GM21737 (cell line): ENCODE data around the gene DCK.

Experiments
- ATAC-seq: cut with Tn5 transposase; IDR thresholded peaks from one replicate; pipeline ENCODE4 v1.9.1; 2021; ENCODE audit warnings: mild to moderate bottlenecking, moderate library complexity; ENCODE audit not compliant: unreplicated experiment

The DCK gene

GRCh38 chr4:70993181-70994068 is at the start of gene DCK:
Gene DCK, plus strand, starts transcription at chr4:70993649. Its CDS starts 187 bp downstream, at chr4:70993836.
- peak; percentile 82 for ATAC-seq

- no peak for ATAC-seq
Measured at GRCh38 chr4:70945046-70945445, 48.4 kb upstream of the DCK start.

GRCh38 chr4:70945452-70946055 is 47.9 kb upstream of the DCK start:
- ATAC-seq: no peak

DNA sequence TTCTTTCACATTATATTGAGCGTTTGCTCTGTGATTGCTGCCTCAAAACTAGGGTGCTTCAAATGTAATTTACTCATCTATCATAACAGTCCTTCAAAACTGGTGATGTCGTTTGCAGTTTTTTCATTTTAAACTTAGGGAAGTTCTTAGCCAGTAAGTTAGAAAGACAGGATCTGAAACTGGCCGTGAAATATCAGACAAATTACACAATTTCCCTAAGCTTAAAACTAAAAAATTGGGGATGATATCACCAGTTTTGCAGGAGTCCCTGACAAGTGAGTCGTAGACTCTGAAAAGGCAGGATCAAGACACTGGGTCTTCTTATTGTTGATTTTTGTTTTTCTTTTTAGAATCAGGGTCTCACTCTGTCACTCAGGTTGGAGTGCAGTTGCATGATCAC is 46.5 kb upstream of the DCK start:
- no peak for ATAC-seq

DNA sequence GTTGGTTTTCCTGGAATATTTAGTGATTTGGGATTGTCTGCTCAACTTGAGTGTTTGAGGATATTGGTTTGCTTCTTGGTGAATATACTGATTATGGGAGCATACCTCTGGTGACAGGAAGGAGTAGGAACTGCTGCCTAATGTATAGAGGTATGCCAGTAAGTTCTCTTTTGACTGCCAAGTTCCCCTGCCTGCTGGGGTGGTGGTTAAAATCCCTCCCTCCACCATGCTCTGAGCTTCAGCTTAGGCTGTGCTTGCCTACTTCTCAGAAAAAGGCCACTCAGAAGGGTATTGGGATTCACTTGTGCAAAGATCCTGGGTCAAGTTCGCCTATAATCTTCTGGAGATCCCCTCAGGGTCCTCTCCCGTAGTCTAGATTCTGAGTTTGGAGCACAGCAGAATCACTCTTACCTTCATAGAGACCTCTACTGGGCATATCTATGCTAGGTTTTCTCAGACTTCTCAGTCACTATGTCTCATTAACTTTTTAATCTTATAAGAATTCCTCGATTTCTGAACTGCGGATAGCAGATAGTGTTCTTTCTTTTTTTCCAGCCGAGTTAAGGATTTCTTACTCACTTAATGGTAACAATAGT is 44.7 kb upstream of the DCK start:
- no peak for ATAC-seq

DNA sequence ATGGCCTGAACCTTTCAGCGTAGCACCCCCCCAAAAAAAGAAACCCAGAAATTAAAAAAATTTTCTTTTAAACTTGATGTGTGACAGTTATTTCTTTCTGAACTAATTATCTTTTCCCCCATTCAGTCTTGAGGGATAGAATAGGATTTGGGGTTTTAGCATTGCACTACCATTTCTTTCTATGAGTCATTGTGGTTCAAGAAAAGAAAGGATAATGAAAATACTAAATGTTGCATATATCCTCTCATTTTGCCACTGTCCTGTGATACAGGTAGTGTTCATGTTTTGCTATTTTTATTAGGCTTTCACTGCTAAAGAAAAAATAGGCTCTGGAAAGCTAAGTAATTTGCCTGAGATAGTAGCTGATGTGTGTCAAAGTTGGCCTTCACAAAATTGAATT is 39.4 kb upstream of the DCK start:
- no peak for ATAC-seq

- ATAC-seq: no peak
Measured at GRCh38 chr4:70956549-70957210, 36.8 kb upstream of the DCK start.

- ATAC-seq: no peak
Measured at GRCh38 chr4:70958681-70959080, 34.8 kb upstream of the DCK start.

- ATAC-seq: no peak
Measured at GRCh38 chr4:70969076-70969475, 24.4 kb upstream of the DCK start.

GRCh38 chr4:70976252-70976651 is 17.2 kb upstream of the DCK start:
- ATAC-seq: no peak

DNA sequence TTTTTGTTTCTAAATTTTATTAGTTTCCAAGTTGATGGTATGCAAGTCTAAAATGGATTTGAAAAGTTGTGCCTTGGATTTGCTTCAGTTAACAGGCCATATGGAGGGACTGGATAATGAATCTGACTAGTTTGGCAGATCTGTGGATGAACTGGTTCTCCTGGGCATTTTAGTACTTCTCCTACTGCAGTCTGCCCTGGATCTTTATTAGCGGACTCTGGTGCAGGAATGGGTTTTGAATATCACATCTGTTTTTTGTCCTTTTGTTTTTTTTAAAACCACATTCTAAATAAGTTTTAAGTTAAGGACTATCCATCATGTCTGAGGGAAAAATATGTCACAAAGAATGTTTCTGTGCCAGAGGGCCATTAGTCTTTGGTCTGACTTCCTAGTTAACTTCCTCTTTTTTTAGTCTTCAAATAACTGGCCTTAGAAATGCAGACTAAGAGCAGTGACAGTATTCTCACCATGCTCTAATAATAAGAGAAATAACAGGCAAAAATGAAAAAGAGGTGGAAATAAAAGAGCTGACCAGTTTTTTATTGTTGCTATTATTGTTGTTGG is 13.9 kb upstream of the DCK start:
- no peak for ATAC-seq

DNA sequence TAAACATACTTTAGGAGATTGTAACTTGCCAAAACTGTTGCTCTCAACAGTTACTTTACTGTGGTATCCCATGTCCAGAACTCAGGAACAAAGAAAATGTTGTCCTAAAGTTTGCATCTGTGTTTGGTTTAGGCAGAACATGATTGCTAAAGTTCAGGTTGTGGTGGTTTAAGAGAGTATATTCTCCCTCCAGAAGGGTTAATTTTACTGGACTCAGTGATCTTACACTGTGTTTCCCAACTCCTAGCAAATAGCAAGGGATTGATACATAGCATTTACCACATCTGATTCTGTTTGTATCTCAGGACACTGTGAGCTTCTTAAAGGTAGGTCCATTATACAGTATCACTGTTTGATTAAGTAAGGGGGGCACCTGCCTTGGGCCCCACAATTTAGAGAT is 13.3 kb upstream of the DCK start:
- no peak for ATAC-seq

DNA sequence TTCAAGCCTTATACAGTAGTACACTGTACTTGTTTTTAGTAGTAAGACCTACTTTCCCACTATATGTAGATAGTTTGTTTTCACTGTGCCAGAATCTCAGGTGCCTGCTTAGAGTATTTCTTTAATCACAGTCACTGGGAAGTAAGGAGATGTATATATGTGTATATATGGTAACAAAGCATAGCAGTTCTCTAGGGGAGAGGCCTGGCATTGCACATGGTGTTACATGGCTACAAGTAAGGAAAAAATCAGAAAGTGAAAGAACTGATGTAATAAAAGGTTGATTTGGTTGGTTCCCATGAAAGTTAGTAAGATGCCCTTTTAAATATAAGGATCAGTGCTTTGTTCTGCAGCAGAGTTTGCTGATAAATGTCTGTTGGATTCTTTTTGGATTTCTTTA is 9.3 kb upstream of the DCK start:
- no peak for ATAC-seq

GRCh38 chr4:70984589-70984988 is 8.9 kb upstream of the DCK start:
- ATAC-seq: no peak

GRCh38 chr4:70991596-70991995 is 1.9 kb upstream of the DCK start:
- no peak for ATAC-seq

DNA sequence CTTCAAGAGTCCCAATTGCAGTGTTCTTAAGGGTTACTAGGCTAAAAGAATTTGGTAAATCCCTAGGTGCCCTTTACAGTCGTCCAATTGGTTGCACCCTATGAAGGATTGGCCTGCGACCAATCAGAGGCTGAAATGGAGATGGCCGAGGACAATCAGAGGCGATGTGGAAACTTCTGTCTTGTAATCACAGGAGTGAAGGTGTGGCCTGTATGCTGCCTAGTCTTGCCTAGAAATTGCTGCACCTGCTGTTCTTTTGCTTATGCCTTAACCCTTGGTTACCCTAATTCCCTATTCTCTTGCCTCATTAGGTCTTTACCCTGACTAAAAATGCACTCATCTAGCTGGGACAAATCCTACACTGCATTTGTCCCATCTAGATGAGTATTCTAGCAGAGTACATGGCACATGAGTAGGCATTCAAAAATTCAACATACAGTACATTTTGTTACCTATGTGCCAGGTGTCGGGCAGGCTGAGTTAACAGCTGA is 1.0 kb upstream of the DCK start:
- ATAC-seq: no peak

DNA sequence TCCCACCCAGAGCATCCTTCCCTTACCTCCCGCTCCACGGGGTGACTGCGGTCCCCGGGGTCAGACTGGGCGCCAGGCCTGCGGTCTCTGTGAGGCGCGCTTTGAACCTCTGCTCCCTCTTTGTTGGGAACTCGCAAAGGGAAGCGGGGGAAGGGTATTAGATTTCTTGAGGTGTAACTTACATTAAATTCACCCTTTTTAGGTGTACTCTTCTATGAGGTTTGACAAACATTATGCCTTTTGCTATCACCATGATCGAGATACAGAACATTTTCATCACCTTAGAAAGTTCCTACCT is 569 bp downstream of the DCK start:
- no peak for ATAC-seq

- peak; percentile 50 for ATAC-seq
Measured at GRCh38 chr4:70994387-70995099, 1.1 kb downstream of the DCK start.

- ATAC-seq: no peak
Measured at GRCh38 chr4:70996018-70996360, 2.5 kb downstream of the DCK start.

GRCh38 chr4:70997036-70997435 is 3.6 kb downstream of the DCK start:
- ATAC-seq: no peak

DNA sequence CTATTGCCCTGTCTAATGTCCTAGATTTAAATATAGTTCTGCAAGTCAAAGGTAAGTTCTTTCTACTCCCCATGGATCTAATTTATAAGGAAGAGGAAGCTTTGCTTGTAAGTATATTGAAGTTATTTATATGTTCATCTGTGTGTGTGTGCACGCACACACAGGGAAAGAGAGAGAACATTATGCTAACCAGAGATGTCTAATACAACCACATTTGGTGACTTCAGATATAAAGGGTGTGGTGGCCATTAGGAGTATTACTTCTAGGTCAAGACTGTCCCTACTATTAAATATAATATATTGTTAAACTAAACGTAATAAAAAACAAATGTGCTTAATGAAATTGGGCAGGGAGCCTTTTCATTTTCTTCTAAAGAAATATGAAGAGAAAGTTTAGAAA is 4.1 kb downstream of the DCK start:
- ATAC-seq: no peak
